ENCODE measurements around the gene ABCA3.
"Not testable (repeated sequence)": the region's sequence is repeated elsewhere in the genome, so short reads cannot be mapped to it uniquely, and the experiment has no call there.

The ABCA3 gene

GRCh38 chr16:2250652-2251295, 89.8 kb downstream of the ABCA3 start:
- peak; percentile 72 for DNase-seq

GRCh38 chr16:2246301-2246885, 94.1 kb downstream of the ABCA3 start:
- no peak for DNase-seq

GRCh38 chr16:2244926-2245795, 95.4 kb downstream of the ABCA3 start:
- DNase-seq = no peak

GRCh38 chr16:2244301-2244700, 96.2 kb downstream of the ABCA3 start:
- peak; percentile 19 for DNase-seq

- no peak for DNase-seq
Observed at GRCh38 chr16:2243781-2244180, 96.7 kb downstream of the ABCA3 start.

GRCh38 chr16:2243031-2243528, 97.4 kb downstream of the ABCA3 start:
- peak; percentile 33 for DNase-seq

GRCh38 chr16:2242598-2242997, 97.9 kb downstream of the ABCA3 start:
- no peak for DNase-seq

- DNase-seq = not testable (repeated sequence)
Observed at GRCh38 chr16:2240331-2240730, 100.2 kb downstream of the ABCA3 start.

- peak; percentile 82 for DNase-seq
Observed at GRCh38 chr16:2238838-2239675, 101.5 kb downstream of the ABCA3 start.

GRCh38 chr16:2238150-2238837, 102.2 kb downstream of the ABCA3 start:
- DNase-seq = peak; percentile 20

GRCh38 chr16:2237493-2238149, 102.9 kb downstream of the ABCA3 start:
- DNase-seq = no peak

GRCh38 chr16:2237102-2237482, 103.4 kb downstream of the ABCA3 start:
- no peak for DNase-seq

- peak; percentile 47 for DNase-seq
Observed at GRCh38 chr16:2236337-2237101, 104.0 kb downstream of the ABCA3 start, which contains the start of gene DNASE1L2. TSS of gene DNASE1L2 (plus strand) at chr16:2236444. CDS start at chr16:2236817, 373 bp downstream.

GRCh38 chr16:2235695-2236336, 104.7 kb downstream of the ABCA3 start:
- no peak for DNase-seq

GRCh38 chr16:2235234-2235651, 105.3 kb downstream of the ABCA3 start:
- DNase-seq = no peak

GRCh38 chr16:2234813-2235170, 105.7 kb downstream of the ABCA3 start:
- DNase-seq = no peak

- peak; percentile 96 for DNase-seq
Observed at GRCh38 chr16:2233872-2234812, 106.4 kb downstream of the ABCA3 start.

- DNase-seq = no peak
Observed at GRCh38 chr16:2233046-2233775, 107.3 kb downstream of the ABCA3 start.
